ENCODE results near the gene MRPL58.

The MRPL58 gene

GRCh38 chr17:75064867-75065561, 52.5 kb downstream of the MRPL58 start:
- DNase-seq (ENCODE audit: low spot score): peak; percentile 27
- in situ Hi-C loops (cut with MboI; ENCODE audit: low sequenced_read_pairs, unreplicated experiment): no loop called here
- TF ChIP-seq CTCF (IDR thresholded peaks at IDR 0.05; ENCODE audit: borderline replicate concordance, control extremely low read depth, extremely low read depth, insufficient read depth, missing control alignments): no peak

- TF ChIP-seq CTCF (IDR thresholded peaks at IDR 0.05; ENCODE audit: borderline replicate concordance, control extremely low read depth, extremely low read depth, insufficient read depth, missing control alignments): no peak
- peak; percentile 81 for DNase-seq (ENCODE audit: low spot score)
- in situ Hi-C loops (cut with MboI; ENCODE audit: low sequenced_read_pairs, unreplicated experiment): no loop called here
Observed at GRCh38 chr17:75065562-75066151, 53.2 kb downstream of the MRPL58 start.

GRCh38 chr17:75067856-75068255, 55.4 kb downstream of the MRPL58 start:
- no peak for DNase-seq (ENCODE audit: low spot score)
- in situ Hi-C loops (cut with MboI; ENCODE audit: low sequenced_read_pairs, unreplicated experiment): no loop called here
- TF ChIP-seq CTCF (IDR thresholded peaks at IDR 0.05; ENCODE audit: borderline replicate concordance, control extremely low read depth, extremely low read depth, insufficient read depth, missing control alignments): no peak

- no peak for DNase-seq (ENCODE audit: low spot score)
- in situ Hi-C loops (cut with MboI; ENCODE audit: low sequenced_read_pairs, unreplicated experiment): no loop called here
- TF ChIP-seq CTCF (IDR thresholded peaks at IDR 0.05; ENCODE audit: borderline replicate concordance, control extremely low read depth, extremely low read depth, insufficient read depth, missing control alignments): no peak
Observed at GRCh38 chr17:75068750-75069149, 56.3 kb downstream of the MRPL58 start.

- peak; percentile 11 for TF ChIP-seq CTCF (IDR thresholded peaks at IDR 0.05; ENCODE audit: borderline replicate concordance, control extremely low read depth, extremely low read depth, insufficient read depth, missing control alignments)
- no peak for DNase-seq (ENCODE audit: low spot score)
- in situ Hi-C loops (cut with MboI; ENCODE audit: low sequenced_read_pairs, unreplicated experiment): no loop called here
Observed at GRCh38 chr17:75069783-75070182, 57.3 kb downstream of the MRPL58 start.

Measured in GM13976 (cell line).